OCI-LY1 (cell line): ENCODE data around the gene LIG3.

Source experiments
- H2AFZ ChIP-seq: fragments of 200-600 bp; sonication (generic), shearing (Covaris generic); 2 replicates; pipeline ENCODE4 v1.6.0; 2014; ENCODE audit warnings: antibody characterized with exemption, mild to moderate bottlenecking, low read length
- H3F3A ChIP-seq: fragments of 200-600 bp; sonication (generic), shearing (Covaris generic); 2 replicates; pipeline ENCODE4 v1.6.0; 2014; ENCODE audit warnings: mild to moderate bottlenecking, antibody characterized with exemption, low read length, moderate library complexity; ENCODE audit not compliant: insufficient read depth
- H3K27ac ChIP-seq: fragments of 200-600 bp; sonication (generic); 2 replicates; pipeline ENCODE4 v1.5.1; 2014; ENCODE audit warnings: low read length, mixed run types, mild to moderate bottlenecking, low read depth; ENCODE audit not compliant: poor library complexity, severe bottlenecking
- H3K27me3 ChIP-seq: fragments of 200-600 bp; sonication (generic); 2 replicates; pipeline ENCODE4 v1.6.0; 2014; ENCODE audit warnings: antibody characterized with exemption, mild to moderate bottlenecking, low read length, moderate library complexity; ENCODE audit not compliant: insufficient read depth
- H3K36me3 ChIP-seq: fragments of 200-600 bp; sonication (generic); 2 replicates; pipeline ENCODE4 v1.6.1; 2014; ENCODE audit warnings: mild to moderate bottlenecking, antibody characterized with exemption, low read length, moderate library complexity, mixed read lengths; ENCODE audit not compliant: insufficient read depth
- H3K4me1 ChIP-seq: fragments of 200-600 bp; sonication (generic); 2 replicates; pipeline ENCODE4 v1.5.1; 2014; ENCODE audit warnings: mild to moderate bottlenecking, low read length, moderate library complexity; ENCODE audit not compliant: insufficient read depth, severe bottlenecking
- H3K4me2 ChIP-seq: fragments of 200-600 bp; sonication (generic), shearing (Covaris generic); 2 replicates; pipeline ENCODE4 v1.6.1; 2014; ENCODE audit warnings: low read length
- H3K4me3 ChIP-seq: fragments of 200-600 bp; sonication (generic); 2 replicates; pipeline ENCODE4 v1.5.1; 2014; ENCODE audit warnings: low read length, low read depth, mild to moderate bottlenecking, mixed read lengths; ENCODE audit not compliant: poor library complexity, severe bottlenecking
- H3K79me2 ChIP-seq: fragments of 200-600 bp; shearing (Covaris generic); 2 replicates; pipeline ENCODE4 v1.6.1; 2016; ENCODE audit warnings: mixed run types, low read length, mixed read lengths; ENCODE audit not compliant: insufficient read depth
- H3K9ac ChIP-seq: fragments of 200-600 bp; sonication (generic), shearing (Covaris generic); 2 replicates; pipeline ENCODE4 v1.6.1; 2014; ENCODE audit warnings: mild to moderate bottlenecking, low read length, mixed read lengths
- H3K9me2 ChIP-seq: fragments of 200-600 bp; sonication (generic), shearing (Covaris generic); 2 replicates; pipeline ENCODE4 v1.6.1; 2014; ENCODE audit warnings: low read depth, mild to moderate bottlenecking, low read length, mixed read lengths
- H3K9me3 ChIP-seq: fragments of 200-600 bp; shearing (Covaris generic); 2 replicates; pipeline ENCODE4 v1.6.1; 2014; ENCODE audit warnings: low read length, mixed read lengths
- H4K20me1 ChIP-seq: fragments of 200-600 bp; sonication (generic), shearing (Covaris generic); 2 replicates; pipeline ENCODE4 v1.6.0; 2016; ENCODE audit warnings: mild to moderate bottlenecking, low read length; ENCODE audit not compliant: insufficient read depth
- EZH2 ChIP-seq: fragments of 200-600 bp; sonication (generic), shearing (Covaris generic); IDR thresholded peaks from 2 replicates; pipeline ENCODE4 v1.8.0; 2017; ENCODE audit warnings: borderline replicate concordance, mixed run types, mild to moderate bottlenecking, antibody characterized with exemption, low read length, moderate library complexity, mixed read lengths
- TF ChIP-seq, protein P1 (sequence below): fragments of 200-600 bp; sonication (generic), shearing (Covaris generic); IDR thresholded peaks from 2 replicates; pipeline ENCODE4 v1.5.1; 2017; ENCODE audit warnings: mild to moderate bottlenecking, antibody characterized with exemption, low read length, moderate library complexity, mixed read lengths

The LIG3 gene

DNA sequence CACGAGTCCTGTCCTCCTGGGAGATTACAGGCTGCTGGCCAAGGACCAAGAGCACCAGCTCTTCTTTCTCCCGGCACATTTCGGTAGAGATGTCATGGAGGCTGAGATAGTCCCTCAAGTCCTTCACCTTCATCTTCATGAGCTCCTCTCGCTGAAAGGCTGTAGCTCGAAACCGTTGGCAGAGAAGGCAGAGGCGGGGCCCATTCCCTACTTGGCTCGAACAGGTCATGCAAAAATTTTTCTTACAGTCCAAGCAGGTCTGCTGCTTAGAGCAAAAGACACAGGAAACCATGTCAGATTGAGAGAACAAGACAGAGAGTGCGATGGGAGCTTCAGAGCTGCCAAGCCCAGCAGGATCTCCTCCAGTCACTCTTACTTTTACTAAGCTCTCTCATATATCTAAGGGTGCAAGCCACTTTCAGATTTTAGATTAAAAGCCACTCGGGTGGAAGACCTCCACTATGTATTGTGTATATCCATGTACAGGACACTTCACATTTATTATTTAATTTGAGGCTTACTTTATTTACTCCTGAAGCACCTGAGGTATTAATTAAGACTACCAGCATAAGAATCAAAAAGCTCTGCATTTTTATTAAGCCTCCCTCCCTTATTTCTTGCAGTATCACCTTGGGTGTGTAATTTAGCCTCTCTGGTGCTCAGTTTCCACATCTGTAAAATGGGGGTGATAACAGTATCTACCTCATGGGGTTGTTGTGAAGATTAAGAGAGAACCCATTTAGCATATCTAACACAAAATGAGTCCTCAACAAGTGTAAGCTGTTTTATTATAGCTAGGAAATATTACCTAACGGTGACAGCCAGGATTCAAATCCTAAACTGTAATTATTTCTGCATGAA lies 41.4 kb downstream of the LIG3 start:
- Histone ChIP-seq H3K4me1 (peaks cover 10% of the 10 kb centered on the region), H3K27ac (no peak overlapping the region), H3K4me3 (no peak overlapping the region), H3K27me3 (no peaks in the 10 kb centered on the region), H3K9ac (no peak overlapping the region), H3K9me3 (no peaks in the 10 kb centered on the region), H3K36me3 (no peaks in the 10 kb centered on the region), H3K79me2 (no peaks in the 10 kb centered on the region), H3K9me2 (no peaks in the 10 kb centered on the region), H3F3A (no peaks in the 10 kb centered on the region), H2AFZ (no peak overlapping the region), H4K20me1 (no peaks in the 10 kb centered on the region), H3K4me2 (no peak overlapping the region)
- TF ChIP-seq, protein P1, sequence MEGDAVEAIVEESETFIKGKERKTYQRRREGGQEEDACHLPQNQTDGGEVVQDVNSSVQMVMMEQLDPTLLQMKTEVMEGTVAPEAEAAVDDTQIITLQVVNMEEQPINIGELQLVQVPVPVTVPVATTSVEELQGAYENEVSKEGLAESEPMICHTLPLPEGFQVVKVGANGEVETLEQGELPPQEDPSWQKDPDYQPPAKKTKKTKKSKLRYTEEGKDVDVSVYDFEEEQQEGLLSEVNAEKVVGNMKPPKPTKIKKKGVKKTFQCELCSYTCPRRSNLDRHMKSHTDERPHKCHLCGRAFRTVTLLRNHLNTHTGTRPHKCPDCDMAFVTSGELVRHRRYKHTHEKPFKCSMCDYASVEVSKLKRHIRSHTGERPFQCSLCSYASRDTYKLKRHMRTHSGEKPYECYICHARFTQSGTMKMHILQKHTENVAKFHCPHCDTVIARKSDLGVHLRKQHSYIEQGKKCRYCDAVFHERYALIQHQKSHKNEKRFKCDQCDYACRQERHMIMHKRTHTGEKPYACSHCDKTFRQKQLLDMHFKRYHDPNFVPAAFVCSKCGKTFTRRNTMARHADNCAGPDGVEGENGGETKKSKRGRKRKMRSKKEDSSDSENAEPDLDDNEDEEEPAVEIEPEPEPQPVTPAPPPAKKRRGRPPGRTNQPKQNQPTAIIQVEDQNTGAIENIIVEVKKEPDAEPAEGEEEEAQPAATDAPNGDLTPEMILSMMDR: no peak
- no peak for TF ChIP-seq EZH2

DNA sequence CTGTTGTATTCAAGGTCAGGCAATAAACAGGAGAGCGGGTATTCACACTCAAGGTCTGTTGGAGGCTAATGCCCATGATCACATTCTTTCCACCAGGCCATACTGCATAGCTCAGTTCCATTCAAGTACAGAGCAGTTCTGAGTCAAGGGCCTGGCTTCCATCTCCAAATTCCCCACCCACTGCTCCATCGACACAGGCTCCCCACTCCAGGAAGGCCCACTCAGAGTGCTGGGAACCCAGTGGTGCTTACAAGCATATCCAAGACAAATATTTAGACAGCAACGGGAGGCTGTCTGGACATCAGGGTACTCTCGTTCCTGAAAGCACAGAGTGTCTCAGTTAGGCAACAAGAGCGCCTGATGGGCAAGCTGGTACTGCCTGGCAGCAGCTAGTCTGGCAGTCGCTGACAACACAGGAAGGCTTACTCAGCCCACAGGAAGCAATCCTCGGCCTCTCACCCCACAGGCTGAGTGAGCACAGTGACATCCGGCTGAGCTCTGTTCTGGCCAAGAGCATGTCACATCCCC lies 42.3 kb downstream of the LIG3 start:
- Histone ChIP-seq H3K4me1 (peaks cover 10% of the 10 kb centered on the region), H3K27ac (no peak overlapping the region), H3K4me2 (no peak overlapping the region), H2AFZ (no peak overlapping the region), H3K9ac (no peak overlapping the region), H3K79me2 (no peaks in the 10 kb centered on the region), H3K9me2 (no peaks in the 10 kb centered on the region), H3K4me3 (no peak overlapping the region), H3K27me3 (no peaks in the 10 kb centered on the region), H3K9me3 (no peaks in the 10 kb centered on the region), H4K20me1 (no peaks in the 10 kb centered on the region), H3K36me3 (no peaks in the 10 kb centered on the region), H3F3A (no peaks in the 10 kb centered on the region)
- TF ChIP-seq, protein P1: no peak
- no peak for TF ChIP-seq EZH2

DNA sequence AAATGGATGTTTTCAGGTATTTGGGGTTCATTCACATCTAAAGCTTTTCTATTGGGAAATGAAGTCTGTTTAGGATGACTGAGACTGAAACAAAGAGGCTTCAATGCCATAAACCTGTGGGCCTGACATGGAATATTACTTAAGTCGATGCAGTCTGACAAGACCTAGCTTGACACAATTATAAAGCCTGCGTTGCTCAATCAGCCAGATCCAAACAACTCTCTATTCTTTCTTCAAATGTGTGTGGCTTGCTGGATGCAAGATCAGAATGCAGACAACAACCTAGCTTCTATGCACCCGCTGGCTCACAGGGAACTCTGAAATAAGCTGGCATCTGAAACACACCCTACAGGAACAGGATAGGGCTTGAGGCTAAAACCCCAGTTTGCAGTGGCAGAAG lies 43.2 kb downstream of the LIG3 start:
- H3K9me2 ChIP-seq: no peaks in the 10 kb centered on the region
- H3K36me3 ChIP-seq: no peaks in the 10 kb centered on the region

More for the DNA sequence above, 43.2 kb downstream of the LIG3 start:
- no peak for TF ChIP-seq EZH2
- TF ChIP-seq, protein P1: no peak
- Histone ChIP-seq H3K4me1 (peaks cover 10% of the 10 kb centered on the region), H4K20me1 (no peaks in the 10 kb centered on the region), H3K4me2 (no peak overlapping the region), H3K27me3 (no peaks in the 10 kb centered on the region), H3K4me3 (no peak overlapping the region), H3K79me2 (no peaks in the 10 kb centered on the region), H2AFZ (no peak overlapping the region), H3K9ac (no peak overlapping the region), H3K27ac (no peak overlapping the region), H3K9me3 (no peaks in the 10 kb centered on the region), H3F3A (no peaks in the 10 kb centered on the region)
